Activated CD4-positive, alpha-beta memory T cell treated with anti-CD3 and anti-CD28 coated beads for 36 hours (primary cell): Measurements from ENCODE around the gene WDFY4. TPM values are rescaled to one million over a fixed set of nuclear protein-coding genes. Genes with fewer than 3 reads are reported as not detected.

ENCODE experiments used
- CTCF ChIA-PET: fragments of 350-600 bp; sonication (Branson Sonifier 250); formaldehyde crosslinking; loops from one replicate; lab custom pipeline; 2021; ENCODE audit warnings: antibody characterized with exemption, inconsistent platforms; lab: Charles Lee
- POLR2A ChIA-PET: fragments of 350-600 bp; sonication (Branson Sonifier 250); formaldehyde crosslinking; loops from one replicate; lab custom pipeline; 2021; ENCODE audit warnings: antibody characterized with exemption; lab: Charles Lee
- DNase-seq: peaks from one replicate; pipeline ENCODE4 v3.0.0-alpha.2; 2020
- H3K27ac Mint-ChIP-seq: one replicate; pipeline ENCODE4 v1.8.0; 2021; ENCODE audit warnings: mixed read lengths
- H3K27me3 Mint-ChIP-seq: one replicate; pipeline ENCODE4 v1.8.0; 2021; ENCODE audit warnings: mixed read lengths
- H3K36me3 Mint-ChIP-seq: one replicate; pipeline ENCODE4 v1.8.0; 2021; ENCODE audit warnings: mixed read lengths
- H3K4me1 Mint-ChIP-seq: one replicate; pipeline ENCODE4 v1.8.0; 2021; ENCODE audit warnings: low read depth, mixed read lengths
- H3K4me3 Mint-ChIP-seq: one replicate; pipeline ENCODE4 v1.8.0; 2021; ENCODE audit warnings: mild to moderate bottlenecking, mixed read lengths
- H3K9me3 Mint-ChIP-seq: one replicate; pipeline ENCODE4 v1.8.0; 2021; ENCODE audit warnings: mixed read lengths
- intact Hi-C: fragments of 100-400 bp; cut with micrococcal nuclease; formaldehyde crosslinking; loops from one replicate; pipeline ENCODE4 v1.15.1; 2023
- microRNA-seq: library from miRNA; unstranded; fragments of <30 nt; microRNA quantifications from one replicate; pipeline ENCODE4 v1.2.0, GENCODE V29; 2022; ENCODE audit warnings: borderline number of aligned reads, borderline microRNAs expressed, borderline replicate concordance
- total RNA-seq, 2 experiments: library from RNA; stranded (reverse); gene quantifications; one replicate each; pipeline ENCODE4 v1.2.3, GENCODE V29; 2021

WDFY4 gene
- total RNA-seq, 2 experiments from 2014 or later, result not detected

DNA sequence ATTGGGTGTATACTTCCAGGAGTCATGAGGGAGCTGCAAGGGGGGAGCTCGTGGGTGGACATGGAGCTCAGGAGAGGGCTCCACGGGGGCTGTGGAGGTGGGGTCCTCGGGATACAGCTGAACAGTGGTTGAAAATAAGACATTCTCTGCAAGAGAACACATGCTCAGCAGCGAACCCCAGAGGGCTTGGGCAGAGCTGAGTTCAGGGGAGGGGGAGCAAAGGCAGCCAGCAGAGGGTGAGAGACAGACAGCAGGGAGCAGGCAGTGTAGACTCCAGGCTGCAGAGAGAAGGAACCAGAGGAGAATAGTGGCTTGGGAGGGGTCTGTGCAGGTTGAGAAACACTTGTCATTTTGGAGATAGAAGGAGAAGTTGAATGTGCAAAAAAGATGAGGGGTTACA, 327.9 kb downstream of the WDFY4 start:
- POLR2A ChIA-PET, result no interaction called here
- peaks cover 5% of the 10 kb centered on the region for H3K27me3 Mint-ChIP-seq
- intact Hi-C loops, result no loop called here
- H3K4me1 Mint-ChIP-seq, result no peaks in the 10 kb centered on the region
- CTCF ChIA-PET, result no interaction called here
- H3K4me3 Mint-ChIP-seq, result no peak overlapping the region
- H3K9me3 Mint-ChIP-seq, result no peaks in the 10 kb centered on the region
- H3K27ac Mint-ChIP-seq, result no peak overlapping the region
- no peaks in the 10 kb centered on the region for H3K36me3 Mint-ChIP-seq
- DNase-seq, result no peak

DNA sequence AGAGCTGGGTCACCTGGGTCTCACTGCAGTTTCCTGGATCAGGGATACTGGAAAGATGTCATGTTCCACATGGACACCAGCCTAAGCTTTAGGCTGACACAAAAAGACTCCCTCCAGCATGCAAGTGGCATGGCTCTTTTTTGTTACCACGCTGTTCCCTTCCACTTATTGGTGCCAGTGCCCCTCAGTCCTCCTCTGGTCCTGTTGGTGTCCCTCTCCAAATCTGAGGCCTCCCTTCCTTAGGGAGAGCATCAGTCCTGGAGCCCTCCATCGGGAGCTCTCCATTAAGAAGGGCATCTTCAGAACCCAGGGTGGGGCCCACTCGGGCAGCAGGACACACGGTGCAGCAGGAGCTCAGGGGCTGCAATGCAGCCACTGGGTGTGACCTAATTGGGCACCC, 331.0 kb downstream of the WDFY4 start:
- H3K9me3 Mint-ChIP-seq, result peaks cover 2% of the 10 kb centered on the region
- no peak for DNase-seq
- POLR2A ChIA-PET, result no interaction called here
- CTCF ChIA-PET, result no interaction called here
- no peaks in the 10 kb centered on the region for H3K36me3 Mint-ChIP-seq
- H3K27me3 Mint-ChIP-seq, result peaks cover 7% of the 10 kb centered on the region
- H3K27ac Mint-ChIP-seq, result no peak overlapping the region
- intact Hi-C loops, result no loop called here
- no peak overlapping the region for H3K4me3 Mint-ChIP-seq
- no peaks in the 10 kb centered on the region for H3K4me1 Mint-ChIP-seq

DNA sequence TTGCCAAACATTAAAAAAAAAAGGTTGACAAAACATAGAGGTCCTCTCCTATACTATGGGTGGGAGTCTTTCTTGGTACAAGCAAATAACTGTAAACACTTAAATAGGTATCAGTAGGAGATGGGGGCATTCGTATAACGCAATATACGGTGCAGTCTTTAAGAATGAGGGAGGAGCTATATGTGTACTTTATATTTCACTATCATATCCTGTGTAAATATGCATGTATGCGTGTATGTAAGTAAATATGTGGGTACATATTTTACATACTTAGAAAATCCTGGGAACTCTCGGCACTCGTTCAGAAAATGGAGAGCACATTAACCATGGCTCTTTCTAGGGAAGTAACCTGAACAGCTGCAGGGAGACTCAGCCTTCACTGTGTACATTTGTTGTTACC, 337.0 kb downstream of the WDFY4 start:
- DNase-seq, result no peak
- POLR2A ChIA-PET, result no interaction called here
- Mint-ChIP-seq H3K27me3 (peaks cover 7% of the 10 kb centered on the region), H3K4me1 (no peaks in the 10 kb centered on the region), H3K27ac (no peak overlapping the region), H3K9me3 (peaks cover 2% of the 10 kb centered on the region), H3K4me3 (no peak overlapping the region), H3K36me3 (no peaks in the 10 kb centered on the region)
- intact Hi-C loops, result no loop called here
- CTCF ChIA-PET, result no interaction called here

DNA sequence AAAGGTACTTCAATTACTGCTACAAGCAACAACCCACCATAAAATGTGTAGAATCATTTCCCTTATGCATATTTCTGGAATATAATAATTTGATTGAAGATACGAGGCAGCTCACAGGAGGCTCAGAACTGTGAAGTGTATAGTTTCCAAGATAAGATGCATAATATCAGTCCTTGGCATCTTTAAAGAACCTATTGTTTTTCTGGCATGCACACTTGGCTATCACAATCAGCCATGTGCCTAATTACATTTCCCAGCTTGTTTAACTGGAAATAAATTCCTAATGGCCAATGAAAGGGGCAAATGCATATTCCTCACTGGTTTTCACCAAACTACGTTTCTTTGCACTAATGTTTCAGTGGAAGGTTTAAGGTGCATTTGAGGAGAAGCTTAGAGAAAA, 338.4 kb downstream of the WDFY4 start:
- intact Hi-C loops, result no loop called here
- no peaks in the 10 kb centered on the region for H3K4me1 Mint-ChIP-seq
- DNase-seq, result no peak
- peaks cover 2% of the 10 kb centered on the region for H3K9me3 Mint-ChIP-seq
- POLR2A ChIA-PET, result no interaction called here
- no peaks in the 10 kb centered on the region for H3K36me3 Mint-ChIP-seq
- no peak overlapping the region for H3K4me3 Mint-ChIP-seq
- CTCF ChIA-PET, result no interaction called here
- H3K27me3 Mint-ChIP-seq, result peaks cover 2% of the 10 kb centered on the region
- H3K27ac Mint-ChIP-seq, result no peak overlapping the region

DNA sequence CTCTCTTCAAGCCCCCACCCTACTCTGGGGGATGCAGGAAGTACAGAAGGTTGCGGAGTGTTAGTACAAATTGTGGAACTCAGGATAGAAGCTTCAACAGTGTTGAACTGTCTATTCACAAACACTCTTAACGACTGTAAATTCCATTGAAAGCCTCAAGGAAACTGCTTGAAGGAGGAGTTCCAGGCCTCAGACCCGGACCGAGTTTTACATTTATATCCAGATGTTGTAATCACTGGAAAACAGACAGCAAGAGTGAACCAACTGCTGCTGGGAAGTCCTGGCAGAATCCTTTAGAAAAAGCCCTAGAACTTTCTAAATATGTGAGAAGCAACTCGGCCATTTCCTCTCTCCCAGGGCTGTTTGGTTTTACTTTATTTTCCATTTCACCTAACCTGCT, 339.1 kb downstream of the WDFY4 start:
- Mint-ChIP-seq H3K9me3 (peaks cover 2% of the 10 kb centered on the region), H3K4me3 (no peak overlapping the region), H3K4me1 (no peaks in the 10 kb centered on the region), H3K27me3 (peaks cover 2% of the 10 kb centered on the region), H3K36me3 (no peaks in the 10 kb centered on the region), H3K27ac (no peak overlapping the region)
- POLR2A ChIA-PET, result no interaction called here
- CTCF ChIA-PET, result no interaction called here
- DNase-seq, result no peak
- intact Hi-C loops, result no loop called here

DNA sequence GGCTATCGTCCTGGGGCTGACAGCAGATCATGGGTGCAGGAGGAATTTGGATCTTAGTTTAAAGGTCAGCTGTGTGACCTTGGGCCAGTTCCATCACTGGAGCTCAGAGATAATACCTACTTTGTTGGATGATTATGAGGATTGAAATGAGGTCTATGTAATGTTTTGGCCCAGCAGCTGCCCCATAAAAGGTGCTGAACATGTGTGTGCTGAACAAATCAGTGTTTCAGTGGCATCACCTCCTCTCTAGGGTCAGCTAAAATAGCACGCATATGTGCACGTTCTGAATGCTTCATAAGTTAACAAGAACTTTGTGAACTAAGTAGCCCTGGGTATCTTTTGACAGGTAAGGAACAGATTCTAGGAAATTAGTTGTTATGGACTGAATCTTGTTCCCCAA, 339.8 kb downstream of the WDFY4 start:
- no peaks in the 10 kb centered on the region for H3K27me3 Mint-ChIP-seq
- peaks cover 2% of the 10 kb centered on the region for H3K9me3 Mint-ChIP-seq
- POLR2A ChIA-PET, result no interaction called here
- DNase-seq, result no peak
- CTCF ChIA-PET, result no interaction called here
- intact Hi-C loops, result no loop called here
- H3K27ac Mint-ChIP-seq, result no peak overlapping the region
- H3K4me3 Mint-ChIP-seq, result no peak overlapping the region
- H3K4me1 Mint-ChIP-seq, result no peaks in the 10 kb centered on the region
- no peaks in the 10 kb centered on the region for H3K36me3 Mint-ChIP-seq

DNA sequence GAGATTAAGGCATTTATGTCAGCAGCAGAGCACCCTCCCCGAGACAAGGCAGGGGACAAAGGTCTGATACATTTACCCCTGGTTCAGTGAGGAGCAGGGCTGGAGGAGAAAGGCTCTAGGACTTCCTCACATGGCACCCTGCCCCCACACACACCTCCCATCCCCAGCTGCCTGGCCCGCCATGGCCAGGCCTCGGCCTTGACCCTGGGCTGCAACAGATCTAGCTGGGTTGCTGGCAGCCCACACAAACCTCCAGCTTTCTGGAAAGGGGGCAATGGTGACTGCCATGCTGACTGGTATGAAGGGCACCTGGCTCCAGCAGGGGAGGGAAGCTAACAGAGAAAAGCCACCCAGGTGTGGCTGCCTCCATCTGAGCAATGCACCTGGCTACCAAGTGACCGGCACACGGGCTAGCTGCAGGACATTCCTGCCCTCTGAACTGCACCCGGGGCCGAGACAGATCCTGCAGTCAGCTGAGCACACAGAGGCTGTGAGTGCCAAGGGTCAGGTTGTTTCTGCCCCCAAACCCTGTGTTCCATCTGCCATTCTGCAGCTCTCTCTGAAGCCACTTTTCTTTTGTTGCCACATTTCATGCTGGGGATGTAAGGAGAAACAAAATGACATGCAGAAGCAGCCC, 340.8 kb downstream of the WDFY4 start:
- Mint-ChIP-seq H3K4me1 (no peaks in the 10 kb centered on the region), H3K27ac (no peak overlapping the region)
- CTCF ChIA-PET, result no interaction called here

DNA sequence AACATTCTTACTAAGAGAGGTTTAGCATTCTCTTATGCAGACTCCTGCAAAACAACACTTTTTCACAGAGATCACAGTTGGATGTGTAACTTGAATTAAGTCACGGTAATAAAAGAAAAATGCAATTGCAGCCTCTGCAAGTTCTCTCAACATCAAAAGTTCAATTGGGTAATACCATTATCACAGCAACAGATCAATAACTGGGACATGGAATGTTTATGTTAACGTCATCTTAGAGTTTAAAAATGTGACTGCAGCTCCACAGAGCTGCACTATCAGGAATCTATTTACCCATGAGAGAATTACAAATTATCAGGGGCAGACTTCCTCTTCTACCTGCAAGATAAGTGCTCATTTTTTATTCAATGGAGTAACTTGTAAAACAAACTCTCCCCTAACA, 344.0 kb downstream of the WDFY4 start:
- CTCF ChIA-PET, result no interaction called here

More for the DNA sequence above, 340.8 kb downstream of the WDFY4 start:
- Mint-ChIP-seq H3K36me3 (no peaks in the 10 kb centered on the region), H3K4me3 (no peak overlapping the region), H3K9me3 (no peaks in the 10 kb centered on the region), H3K27me3 (no peaks in the 10 kb centered on the region)
- POLR2A ChIA-PET, result no interaction called here
- no peak for DNase-seq
- intact Hi-C loops, result no loop called here

DNA sequence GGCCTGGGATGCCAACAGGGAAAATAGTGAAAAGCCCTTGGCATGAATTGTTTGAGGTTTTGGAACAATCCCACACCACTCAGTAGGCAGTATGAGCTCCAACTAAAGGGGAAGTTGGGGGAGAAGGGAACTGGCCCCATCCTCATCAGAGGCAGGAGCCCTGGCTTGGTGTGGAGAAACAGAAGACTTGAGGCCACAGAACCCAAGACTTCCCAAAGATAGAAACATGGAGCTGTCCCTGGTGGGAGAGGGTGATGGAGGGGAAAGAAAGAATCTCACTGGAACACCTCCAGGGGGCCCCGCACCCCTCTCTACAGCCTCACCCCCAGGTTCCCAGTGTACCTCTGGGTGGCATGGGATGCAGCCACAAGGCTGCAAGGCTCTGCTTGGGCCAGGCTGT, 345.0 kb downstream of the WDFY4 start:
- CTCF ChIA-PET, result no interaction called here
- H3K4me3 Mint-ChIP-seq, result no peak overlapping the region
- no peaks in the 10 kb centered on the region for H3K4me1 Mint-ChIP-seq
- H3K36me3 Mint-ChIP-seq, result no peaks in the 10 kb centered on the region
- POLR2A ChIA-PET, result no interaction called here
- H3K27ac Mint-ChIP-seq, result no peak overlapping the region
- DNase-seq, result no peak
- intact Hi-C loops, result no loop called here
- no peaks in the 10 kb centered on the region for H3K9me3 Mint-ChIP-seq
- no peaks in the 10 kb centered on the region for H3K27me3 Mint-ChIP-seq

More for the DNA sequence above, 344.0 kb downstream of the WDFY4 start:
- POLR2A ChIA-PET, result no interaction called here
- intact Hi-C loops, result no loop called here
- no peaks in the 10 kb centered on the region for H3K9me3 Mint-ChIP-seq
- no peaks in the 10 kb centered on the region for H3K36me3 Mint-ChIP-seq
- no peak overlapping the region for H3K4me3 Mint-ChIP-seq
- H3K27me3 Mint-ChIP-seq, result no peaks in the 10 kb centered on the region
- H3K27ac Mint-ChIP-seq, result no peak overlapping the region
- no peak for DNase-seq
- no peaks in the 10 kb centered on the region for H3K4me1 Mint-ChIP-seq

Small RNAs within 50 kb of the gene (microRNA-seq; reads per million reads assigned to microRNA genes)
- not detected for gene MIR4294

Other genes starting within 250 kb of the WDFY4 start
- not detected for gene ARHGAP22, start 79.8 kb upstream of the WDFY4 start, total RNA-seq